GM19043 (cell line): ENCODE data around the gene NAT16.
"Not testable (repeated sequence)": the region's sequence is repeated elsewhere in the genome, so short reads cannot be mapped to it uniquely, and the experiment has no call there.

Experiments
- ATAC-seq: cut with Tn5 transposase; IDR thresholded peaks from one replicate; pipeline ENCODE4 v1.9.1; 2021; ENCODE audit warnings: low read depth; ENCODE audit not compliant: unreplicated experiment

Gene NAT16

GRCh38 chr7:101203740-101204738 is 23.9 kb upstream of the NAT16 start:
- ATAC-seq: not testable (repeated sequence)

- no peak for ATAC-seq
Measured at GRCh38 chr7:101202603-101202918, 22.5 kb upstream of the NAT16 start.

GRCh38 chr7:101201695-101202602 is 21.9 kb upstream of the NAT16 start:
- no peak for ATAC-seq

GRCh38 chr7:101200862-101201599 is 20.9 kb upstream of the NAT16 start, which contains the start of gene MOGAT3:
Gene MOGAT3, minus strand, starts transcription at chr7:101201036. Its CDS starts 182 bp downstream, at chr7:101200854.
- ATAC-seq: no peak

GRCh38 chr7:101200504-101200861 is 20.4 kb upstream of the NAT16 start:
- no peak for ATAC-seq

GRCh38 chr7:101199522-101199921 is 19.4 kb upstream of the NAT16 start:
- not testable (repeated sequence) for ATAC-seq

- no peak for ATAC-seq
Measured at GRCh38 chr7:101198476-101198875, 18.4 kb upstream of the NAT16 start.

- ATAC-seq: no peak
Measured at GRCh38 chr7:101197991-101198390, 17.9 kb upstream of the NAT16 start.

GRCh38 chr7:101195884-101196283 is 15.8 kb upstream of the NAT16 start:
- no peak for ATAC-seq

- ATAC-seq: no peak
Measured at GRCh38 chr7:101189109-101189508, 9.0 kb upstream of the NAT16 start.

GRCh38 chr7:101186844-101187428 is 6.8 kb upstream of the NAT16 start:
- ATAC-seq: no peak

- ATAC-seq: no peak
Measured at GRCh38 chr7:101186194-101186593, 6.1 kb upstream of the NAT16 start.

GRCh38 chr7:101185258-101185839 is 5.3 kb upstream of the NAT16 start:
- ATAC-seq: no peak

GRCh38 chr7:101179713-101180112 is 380 bp downstream of the NAT16 start:
- no peak for ATAC-seq

GRCh38 chr7:101179117-101179516 is 976 bp downstream of the NAT16 start:
- ATAC-seq: no peak

- no peak for ATAC-seq
Measured at GRCh38 chr7:101177644-101178043, 2.4 kb downstream of the NAT16 start.

- ATAC-seq: no peak
Measured at GRCh38 chr7:101175664-101176063, 4.4 kb downstream of the NAT16 start.

GRCh38 chr7:101174322-101174854 is 5.7 kb downstream of the NAT16 start:
- ATAC-seq: no peak

GRCh38 chr7:101173752-101174244 is 6.3 kb downstream of the NAT16 start:
- ATAC-seq: no peak
